ENCODE results near the gene SPHK1.

DNA sequence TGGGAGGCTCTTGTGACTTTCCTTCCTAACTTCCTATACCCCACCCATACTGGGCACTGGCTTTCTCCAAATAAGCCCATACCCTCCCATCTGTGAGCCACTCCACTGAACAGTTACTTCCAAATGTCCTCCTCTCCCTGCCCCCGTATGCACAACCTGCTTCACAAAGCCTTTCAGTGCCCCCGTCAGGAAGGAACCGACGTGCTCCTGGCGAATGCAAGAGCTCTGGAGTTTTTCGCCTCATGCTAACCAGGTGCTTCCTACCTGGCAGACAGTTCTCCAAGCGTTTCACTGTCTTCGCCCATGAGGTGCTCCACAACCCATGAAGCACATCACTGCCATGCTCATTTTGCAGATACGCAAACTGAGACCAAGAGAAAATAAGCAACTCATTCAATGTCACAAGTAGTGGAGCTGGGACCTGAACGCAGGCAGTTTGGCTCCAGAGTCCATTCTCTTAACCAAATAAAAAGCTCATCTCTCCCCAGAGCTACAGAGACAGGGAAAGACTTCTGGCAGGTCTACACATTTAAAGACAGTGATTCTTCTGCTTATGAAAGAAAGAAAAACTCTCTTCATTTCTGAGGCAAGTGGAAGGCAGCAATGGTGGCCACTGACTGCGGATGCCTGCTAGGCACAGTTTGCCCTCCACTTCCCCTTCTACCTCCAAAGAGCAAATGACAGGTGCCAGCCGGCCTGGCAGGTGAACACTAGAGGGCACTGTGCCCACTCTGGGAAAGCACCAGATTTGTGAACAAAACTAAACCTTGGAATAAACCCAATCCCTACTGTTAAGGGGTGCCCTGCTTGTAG lies 23.8 kb downstream of the SPHK1 start:
- TF ChIP-seq, protein P1, sequence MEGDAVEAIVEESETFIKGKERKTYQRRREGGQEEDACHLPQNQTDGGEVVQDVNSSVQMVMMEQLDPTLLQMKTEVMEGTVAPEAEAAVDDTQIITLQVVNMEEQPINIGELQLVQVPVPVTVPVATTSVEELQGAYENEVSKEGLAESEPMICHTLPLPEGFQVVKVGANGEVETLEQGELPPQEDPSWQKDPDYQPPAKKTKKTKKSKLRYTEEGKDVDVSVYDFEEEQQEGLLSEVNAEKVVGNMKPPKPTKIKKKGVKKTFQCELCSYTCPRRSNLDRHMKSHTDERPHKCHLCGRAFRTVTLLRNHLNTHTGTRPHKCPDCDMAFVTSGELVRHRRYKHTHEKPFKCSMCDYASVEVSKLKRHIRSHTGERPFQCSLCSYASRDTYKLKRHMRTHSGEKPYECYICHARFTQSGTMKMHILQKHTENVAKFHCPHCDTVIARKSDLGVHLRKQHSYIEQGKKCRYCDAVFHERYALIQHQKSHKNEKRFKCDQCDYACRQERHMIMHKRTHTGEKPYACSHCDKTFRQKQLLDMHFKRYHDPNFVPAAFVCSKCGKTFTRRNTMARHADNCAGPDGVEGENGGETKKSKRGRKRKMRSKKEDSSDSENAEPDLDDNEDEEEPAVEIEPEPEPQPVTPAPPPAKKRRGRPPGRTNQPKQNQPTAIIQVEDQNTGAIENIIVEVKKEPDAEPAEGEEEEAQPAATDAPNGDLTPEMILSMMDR (IDR thresholded peaks at IDR 0.05): peak; percentile 99
- peak; percentile 92 for TF ChIP-seq RAD21 (IDR thresholded peaks at IDR 0.05; ENCODE audit: low read length)
- TF ChIP-seq MXI1 (IDR thresholded peaks at IDR 0.05; ENCODE audit: low read depth, low read length): no peak; the same call in 1 of the 2 replicates
- TF ChIP-seq EZH2phosphoT487 (IDR thresholded peaks at IDR 0.05; ENCODE audit: borderline replicate concordance, low read depth): no peak
- no peak for TF ChIP-seq RFX5 (IDR thresholded peaks at IDR 0.05; ENCODE audit: low read length)
- no peak for TF ChIP-seq EP300 (IDR thresholded peaks at IDR 0.05; ENCODE audit: borderline replicate concordance in 1 of 2, low read depth in 1 of 2, low read length in 1 of 2)
- TF ChIP-seq YY1 (IDR thresholded peaks at IDR 0.05; ENCODE audit: low read depth): no peak
- TF ChIP-seq CHD2 (IDR thresholded peaks at IDR 0.05; ENCODE audit: low read length, partially characterized antibody): no peak
- TF ChIP-seq NFIC (IDR thresholded peaks at IDR 0.05; ENCODE audit: borderline replicate concordance): 0 out of 2 replicates have a peak, but pooled peaks have one; percentile 20
- no peak for TF ChIP-seq MEF2A (IDR thresholded peaks at IDR 0.05; ENCODE audit: borderline replicate concordance, low read depth)
- TF ChIP-seq SMC3 (IDR thresholded peaks at IDR 0.05; ENCODE audit: low read depth, low read length): peak; percentile 87
- TF ChIP-seq RCOR1 (IDR thresholded peaks at IDR 0.05; ENCODE audit: low read length): peak; percentile 38; the same call in 1 of the 2 replicates
